ENCODE data around the gene PTOV1.

Gene PTOV1

GRCh38 chr19:49875177-49875576 is 24.2 kb downstream of the PTOV1 start:
- no peak for DNase-seq (ENCODE audit: low spot score)

GRCh38 chr19:49875857-49876421 is 25.0 kb downstream of the PTOV1 start:
- DNase-seq (ENCODE audit: low spot score), result peak; percentile 52

GRCh38 chr19:49876422-49877019 is 25.6 kb downstream of the PTOV1 start:
- DNase-seq (ENCODE audit: low spot score), result peak; percentile 99

GRCh38 chr19:49877020-49877878 is 26.3 kb downstream of the PTOV1 start, which contains the start of the genes AKT1S1 and TBC1D17:
AKT1S1 (minus strand) TSS chr19:49877355; CDS start chr19:49873295, 4,060 bp downstream.
TBC1D17 (plus strand) TSS chr19:49877702; CDS start chr19:49877724, 22 bp downstream.
- DNase-seq (ENCODE audit: low spot score), result peak; percentile 100

- DNase-seq (ENCODE audit: low spot score), result peak; percentile 97
Measured at GRCh38 chr19:49877879-49878743, 27.2 kb downstream of the PTOV1 start.

GRCh38 chr19:49878744-49879070 is 27.7 kb downstream of the PTOV1 start:
- DNase-seq (ENCODE audit: low spot score), result no peak

- DNase-seq (ENCODE audit: low spot score), result no peak
Measured at GRCh38 chr19:49879243-49879963, 28.4 kb downstream of the PTOV1 start.

- no peak for DNase-seq (ENCODE audit: low spot score)
Measured at GRCh38 chr19:49880162-49880869, 29.4 kb downstream of the PTOV1 start.

- DNase-seq (ENCODE audit: low spot score), result no peak
Measured at GRCh38 chr19:49881186-49881585, 30.2 kb downstream of the PTOV1 start.

GRCh38 chr19:49881672-49882394 is 30.9 kb downstream of the PTOV1 start:
- no peak for DNase-seq (ENCODE audit: low spot score)

GRCh38 chr19:49882643-49883042 is 31.7 kb downstream of the PTOV1 start:
- no peak for DNase-seq (ENCODE audit: low spot score)

GRCh38 chr19:49883094-49883493 is 32.1 kb downstream of the PTOV1 start:
- DNase-seq (ENCODE audit: low spot score), result no peak

GRCh38 chr19:49884109-49884508 is 33.1 kb downstream of the PTOV1 start:
- no peak for DNase-seq (ENCODE audit: low spot score)

- no peak for DNase-seq (ENCODE audit: low spot score)
Measured at GRCh38 chr19:49884760-49885159, 33.8 kb downstream of the PTOV1 start.

- DNase-seq (ENCODE audit: low spot score), result no peak
Measured at GRCh38 chr19:49887037-49887664, 36.2 kb downstream of the PTOV1 start.

GRCh38 chr19:49887665-49888509 is 36.9 kb downstream of the PTOV1 start:
- no peak for DNase-seq (ENCODE audit: low spot score)

GRCh38 chr19:49888510-49888824 is 37.5 kb downstream of the PTOV1 start:
- no peak for DNase-seq (ENCODE audit: low spot score)

GRCh38 chr19:49889038-49889686 is 38.2 kb downstream of the PTOV1 start:
- no peak for DNase-seq (ENCODE audit: low spot score)

Measured in CD4-positive, alpha-beta T cell treated with Interleukin-15 for 4 hours (primary cell).